Measurements from ENCODE around the gene CDC45.
"Not testable (repeated sequence)": the region's sequence is repeated elsewhere in the genome, so short reads cannot be mapped to it uniquely, and the experiment has no call there.

CDC45 gene

DNA sequence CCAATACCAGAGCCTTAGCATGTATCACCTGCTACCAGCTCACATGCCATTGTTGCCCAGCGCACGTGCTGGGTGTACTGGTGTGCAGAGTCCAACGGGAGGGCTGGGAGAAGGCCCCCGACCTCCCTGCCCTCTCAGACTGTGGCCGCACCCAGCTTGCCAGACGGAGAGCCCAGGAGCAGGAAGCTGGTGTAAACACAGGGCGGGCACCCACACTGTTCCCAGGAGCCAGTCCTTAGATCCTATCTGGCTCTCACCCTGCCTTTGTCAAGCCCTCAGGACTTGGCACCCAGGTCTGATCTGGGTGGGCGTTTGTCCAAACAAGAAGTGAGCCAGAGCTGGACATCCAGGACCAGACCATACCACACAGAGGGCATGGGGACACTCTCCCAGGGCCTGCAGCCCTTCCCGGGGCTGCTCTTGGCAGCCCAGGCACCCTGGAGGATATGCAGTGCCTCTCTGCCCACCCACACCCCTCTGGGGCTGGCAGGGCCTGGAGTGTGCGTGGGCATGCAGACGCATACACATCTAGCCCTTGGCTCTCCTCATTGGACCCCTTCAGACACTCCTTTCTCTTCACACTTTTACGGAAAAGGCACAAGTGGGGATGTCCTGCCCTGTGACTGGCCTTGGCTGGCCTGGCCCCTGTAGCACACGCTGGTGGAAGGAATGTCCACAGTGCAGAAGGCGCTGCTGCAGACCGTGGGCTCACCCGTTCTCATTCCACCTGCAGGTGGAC lies 64.4 kb downstream of the CDC45 start:
- DNase-seq (ENCODE audit: extremely low read depth, low read depth), result no peak
- TF ChIP-seq CTCF (IDR thresholded peaks at IDR 0.05; ENCODE audit: low read depth, low read length), result no peak

- TF ChIP-seq CTCF (IDR thresholded peaks at IDR 0.05; ENCODE audit: low read depth, low read length), result no peak
- no peak for DNase-seq (ENCODE audit: extremely low read depth, low read depth)
Measured at GRCh38 chr22:19545935-19546207, 66.2 kb downstream of the CDC45 start.

DNA sequence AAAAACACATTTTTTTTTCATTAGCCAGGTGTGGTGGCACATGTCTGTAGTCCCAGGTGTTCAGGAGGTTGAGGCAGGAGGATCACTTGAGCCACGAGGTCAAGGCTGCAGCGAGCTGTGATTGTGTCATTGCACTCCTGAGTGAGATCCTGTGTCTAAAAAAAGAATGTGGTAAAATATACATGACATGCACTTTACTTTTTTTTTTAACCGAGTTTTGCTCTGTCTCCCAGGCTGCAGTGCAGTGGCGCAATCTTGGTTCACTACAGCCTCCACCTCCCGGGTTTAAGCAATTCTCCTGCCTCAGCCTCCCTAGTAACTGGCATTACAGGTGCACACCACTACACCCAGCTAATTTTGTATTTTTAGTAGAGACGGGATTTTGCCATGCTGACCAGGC lies 67.0 kb downstream of the CDC45 start:
- DNase-seq (ENCODE audit: extremely low read depth, low read depth), result no peak
- no peak for TF ChIP-seq CTCF (IDR thresholded peaks at IDR 0.05; ENCODE audit: low read depth, low read length)

GRCh38 chr22:19547620-19548019 lies 67.9 kb downstream of the CDC45 start:
- TF ChIP-seq CTCF (IDR thresholded peaks at IDR 0.05; ENCODE audit: low read depth, low read length), result no peak
- DNase-seq (ENCODE audit: extremely low read depth, low read depth), result no peak

DNA sequence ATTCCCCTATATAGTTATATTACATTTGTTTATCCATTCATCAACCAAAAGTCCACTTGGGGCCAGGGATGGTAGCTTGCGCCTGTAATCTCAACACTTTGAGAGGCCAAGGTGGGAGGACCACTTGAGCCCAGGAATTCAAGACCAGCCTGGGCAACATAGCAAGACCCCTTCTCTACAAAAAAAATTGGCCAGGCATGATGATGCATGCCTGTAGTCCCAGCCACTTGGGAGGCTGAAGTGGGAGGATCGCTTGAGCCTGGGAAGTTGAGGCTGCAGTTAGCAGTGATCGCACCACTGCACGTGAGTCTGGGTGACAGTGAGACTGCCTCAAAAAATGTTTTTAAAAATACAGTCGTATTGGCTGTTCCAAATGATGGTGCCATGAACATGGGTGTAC lies 68.7 kb downstream of the CDC45 start:
- DNase-seq (ENCODE audit: extremely low read depth, low read depth), result not testable (repeated sequence)

DNA sequence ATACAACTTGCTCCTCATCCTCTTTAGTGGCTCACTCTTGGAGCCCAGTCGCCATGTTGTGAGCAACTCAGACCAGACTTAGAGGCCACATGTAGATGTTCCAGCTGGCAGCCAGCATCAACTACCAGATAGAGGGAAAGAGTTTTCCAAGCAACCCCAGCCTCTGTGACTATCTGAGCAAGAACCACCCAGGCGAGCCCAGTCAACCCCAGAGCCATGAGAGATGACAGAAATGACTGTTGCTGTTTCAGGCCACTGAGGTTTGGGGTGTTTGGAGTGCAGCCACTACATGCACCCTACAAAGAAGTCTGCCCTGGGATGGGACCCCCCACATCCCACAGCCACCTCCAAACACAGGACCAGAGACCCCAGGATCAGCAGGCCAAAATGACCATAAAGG lies 69.2 kb downstream of the CDC45 start:
- no peak for DNase-seq (ENCODE audit: extremely low read depth, low read depth)

DNA sequence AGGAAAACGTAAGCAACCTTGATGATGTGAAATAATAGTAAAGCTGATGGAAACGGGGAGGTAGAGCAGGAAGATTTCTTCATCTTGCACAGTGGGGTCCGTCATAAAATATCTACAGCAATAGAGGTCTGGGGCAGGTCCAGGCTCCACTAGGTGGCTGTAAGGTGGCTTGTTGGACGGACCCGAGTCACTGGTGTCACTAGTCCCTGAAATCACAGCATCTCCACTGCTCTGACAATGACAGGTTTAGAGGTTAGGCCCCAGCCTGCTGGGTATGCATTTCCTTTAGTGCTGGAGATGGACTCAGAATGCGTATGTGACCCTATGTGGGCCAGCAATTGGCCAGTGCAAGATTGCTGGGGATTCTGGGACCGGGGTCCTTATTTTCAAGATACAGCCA lies 69.7 kb downstream of the CDC45 start:
- no peak for DNase-seq (ENCODE audit: extremely low read depth, low read depth)
- no peak for TF ChIP-seq CTCF (IDR thresholded peaks at IDR 0.05; ENCODE audit: low read depth, low read length)

More for the DNA sequence above, 69.2 kb downstream of the CDC45 start:
- TF ChIP-seq CTCF (IDR thresholded peaks at IDR 0.05; ENCODE audit: low read depth, low read length), result no peak

DNA sequence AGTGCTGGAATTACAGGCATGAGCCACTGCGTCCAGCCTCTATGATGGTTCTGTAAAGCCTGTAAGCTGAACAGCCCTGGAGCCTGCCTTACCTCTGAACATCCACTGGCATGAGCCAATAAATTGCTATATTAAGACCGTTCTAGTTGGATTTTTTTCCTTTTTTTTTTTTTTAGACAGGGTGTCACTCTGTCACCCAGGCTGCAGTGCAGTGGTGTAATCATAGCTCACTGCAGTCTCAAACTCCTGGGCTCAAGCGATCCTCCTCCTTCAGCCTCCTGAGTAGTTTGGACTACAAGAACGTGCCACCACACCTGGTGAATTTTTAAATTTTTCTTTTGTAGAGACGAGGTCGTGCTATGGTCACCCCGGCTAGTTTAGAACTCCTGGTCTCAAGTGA lies 70.7 kb downstream of the CDC45 start:
- DNase-seq (ENCODE audit: extremely low read depth, low read depth), result no peak

More for the DNA sequence above, 70.7 kb downstream of the CDC45 start:
- TF ChIP-seq CTCF (IDR thresholded peaks at IDR 0.05; ENCODE audit: low read depth, low read length), result no peak

Measured in AG09319 (cell line).